Upper lobe of right lung (tissue), 1 donor: ENCODE measurements around the gene IBA57. TPM values are rescaled to one million over a fixed set of nuclear protein-coding genes. Genes with fewer than 3 reads are reported as not detected.
"Not testable (repeated sequence)": the region's sequence is repeated elsewhere in the genome, so short reads cannot be mapped to it uniquely, and the experiment has no call there.

Experiments used
- ATAC-seq: fragments of 200-7000 bp; cut with Tn5 transposase; one replicate; pipeline ENCODE4 v1.9.1; 2020; ENCODE audit warnings: mild to moderate bottlenecking, moderate library complexity
- DNase-seq: peaks from one replicate; pipeline ENCODE4 v3.0.0-alpha.2; 2020
- H3K27ac ChIP-seq: fragments of 200-600 bp; one replicate; pipeline ENCODE4 v1.8.0; 2022
- H3K27me3 ChIP-seq: fragments of 200-600 bp; one replicate; pipeline ENCODE4 v1.8.0; 2022; ENCODE audit warnings: mild to moderate bottlenecking
- H3K36me3 ChIP-seq: fragments of 200-600 bp; one replicate; pipeline ENCODE4 v1.8.0; 2022
- H3K4me1 ChIP-seq: fragments of 200-600 bp; one replicate; pipeline ENCODE4 v1.8.0; 2022
- H3K4me3 ChIP-seq: fragments of 200-600 bp; one replicate; pipeline ENCODE4 v1.8.0; 2022; ENCODE audit warnings: mild to moderate bottlenecking
- H3K9me3 ChIP-seq: fragments of 200-600 bp; one replicate; pipeline ENCODE4 v1.8.0; 2022
- CTCF ChIP-seq: fragments of 200-600 bp; IDR thresholded peaks from one replicate; pipeline ENCODE4 v1.8.0; 2022; ENCODE audit warnings: antibody characterized with exemption
- intact Hi-C: fragments of 100-400 bp; cut with DNase I; formaldehyde crosslinking; loops from one replicate; pipeline ENCODE4 v1.11.0; 2022
- total RNA-seq: library from RNA; stranded (reverse); fragmentation: NEBNext Ultra II Directional; extraction: Animal tissue kit (Norgen Biotek cat#: 25700); gene quantifications from one replicate; pipeline ENCODE4 v1.2.1, GENCODE V29; 2021
- donor health status: DM: no; HTN: yes; CAD: no; lungs with severe emphysema.

Gene IBA57
- total RNA-seq, 1 donor from 2014 or later, result 13.0 TPM

DNA sequence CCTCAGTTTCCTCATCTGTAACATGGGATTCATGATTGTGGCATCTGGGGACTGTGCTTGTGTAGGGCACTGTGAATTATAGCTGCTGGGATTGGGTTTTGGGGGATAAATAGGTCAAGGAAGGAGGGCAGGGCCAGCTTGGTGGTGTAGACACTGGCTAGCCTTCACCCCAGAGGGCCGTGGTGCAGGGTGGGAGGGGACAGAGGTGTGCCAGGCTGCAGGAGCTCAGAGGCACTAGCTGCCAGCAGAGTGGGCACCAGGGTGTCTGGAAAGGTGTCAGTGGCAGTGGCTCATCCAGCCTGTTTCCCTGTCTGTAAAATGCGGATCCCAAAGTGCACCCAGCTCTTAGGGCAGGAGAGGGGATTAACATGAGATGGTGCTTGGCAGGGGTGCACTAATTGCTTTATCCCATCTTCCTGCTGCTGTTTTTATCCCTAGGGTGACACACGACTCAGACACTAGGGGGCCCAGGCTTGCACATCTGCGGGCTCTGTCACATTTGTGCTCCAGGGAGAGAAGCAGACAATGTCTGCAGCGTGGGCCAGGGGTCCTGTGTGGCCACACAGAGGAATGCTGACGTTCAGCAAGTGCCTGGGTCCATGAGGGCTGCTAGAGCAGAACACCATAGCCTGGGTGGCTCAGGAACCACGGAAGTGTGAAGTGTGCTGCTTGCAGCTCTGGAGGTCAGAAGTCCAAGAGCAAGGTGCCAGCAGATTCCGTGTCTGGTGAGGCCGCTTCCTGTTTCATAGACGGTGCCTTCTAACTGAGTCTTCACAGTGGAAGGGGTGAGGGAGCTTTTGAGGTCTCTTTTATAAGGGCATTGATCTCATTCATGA, 61.6 kb downstream of the IBA57 start:
- no peak for ATAC-seq
- intact Hi-C loops, result no loop called here
- no peaks in the 10 kb centered on the region for H3K4me1 ChIP-seq
- no peaks in the 10 kb centered on the region for H3K9me3 ChIP-seq
- H3K27ac ChIP-seq, result no peak overlapping the region
- no peaks in the 10 kb centered on the region for H3K27me3 ChIP-seq
- TF ChIP-seq CTCF, result peak; percentile 13
- H3K36me3 ChIP-seq, result no peaks in the 10 kb centered on the region
- no peak for DNase-seq
- H3K4me3 ChIP-seq, result no peak overlapping the region

GRCh38 chr1:228228147-228228546, 62.5 kb downstream of the IBA57 start:
- DNase-seq, H3K9me3 ChIP-seq, H3K4me3 ChIP-seq, intact Hi-C loops, ATAC-seq, H3K4me1 ChIP-seq, H3K27me3 ChIP-seq, H3K36me3 ChIP-seq: not testable (repeated sequence)
- peak overlapping the region; percentile 30 for H3K27ac ChIP-seq

DNA sequence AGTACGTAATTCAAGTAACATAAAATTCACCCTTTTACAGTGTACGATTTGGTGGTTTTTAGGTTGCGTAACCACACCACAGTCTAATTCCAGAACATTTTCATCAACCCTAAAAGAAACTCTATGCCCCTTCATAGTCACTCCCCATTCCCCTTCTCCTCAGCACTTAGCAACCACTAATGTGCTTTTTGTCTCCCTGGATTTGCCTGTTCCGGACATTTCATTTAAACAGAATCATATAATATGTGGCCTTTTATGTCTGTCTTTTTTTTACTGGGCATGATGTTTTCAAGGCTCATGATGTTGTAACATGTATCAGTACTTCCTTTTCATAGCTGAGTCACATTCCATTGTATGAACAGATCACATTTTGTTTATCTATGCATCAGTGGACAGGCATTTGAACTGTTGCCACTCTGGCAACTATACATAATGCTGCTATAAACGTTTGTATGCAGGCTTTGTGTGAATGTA, 63.0 kb downstream of the IBA57 start:
- ATAC-seq, result no peak
- intact Hi-C loops, result no loop called here
- H3K27ac ChIP-seq, result peak overlapping the region; percentile 30

GRCh38 chr1:228231189-228231588, 65.6 kb downstream of the IBA57 start:
- no peaks in the 10 kb centered on the region for H3K4me1 ChIP-seq
- no peak for DNase-seq

More for the DNA sequence above, 63.0 kb downstream of the IBA57 start:
- H3K36me3 ChIP-seq, result no peaks in the 10 kb centered on the region
- no peaks in the 10 kb centered on the region for H3K9me3 ChIP-seq
- DNase-seq, result no peak
- H3K4me1 ChIP-seq, result no peaks in the 10 kb centered on the region
- no peak for TF ChIP-seq CTCF
- H3K4me3 ChIP-seq, result no peak overlapping the region
- no peaks in the 10 kb centered on the region for H3K27me3 ChIP-seq

More at GRCh38 chr1:228231189-228231588, 65.6 kb downstream of the IBA57 start:
- Histone ChIP-seq H3K36me3 (no peaks in the 10 kb centered on the region), H3K27ac (no peak overlapping the region), H3K4me3 (no peak overlapping the region), H3K9me3 (no peaks in the 10 kb centered on the region), H3K27me3 (no peaks in the 10 kb centered on the region)
- intact Hi-C loops, result no loop called here
- ATAC-seq, result no peak
- TF ChIP-seq CTCF, result no peak

Other genes starting within 250 kb of the IBA57 start
- 10.2 TPM for gene WNT9A, start 217.9 kb upstream of the IBA57 start, total RNA-seq
- 10.1 TPM for gene WNT3A, start 158.8 kb upstream of the IBA57 start, total RNA-seq
- gene ARF1, start 83.1 kb upstream of the IBA57 start, total RNA-seq, result 397 TPM
- 12.5 TPM for gene C1orf35, start 62.5 kb upstream of the IBA57 start, total RNA-seq
- gene MRPL55, start 56.5 kb upstream of the IBA57 start, total RNA-seq, result 39.9 TPM
- 203 TPM for gene GUK1, start 25.5 kb upstream of the IBA57 start, total RNA-seq
- 6.9 TPM for gene GJC2, start 15.9 kb upstream of the IBA57 start, total RNA-seq
- 39.4 TPM for gene OBSCN, start 42.2 kb downstream of the IBA57 start, total RNA-seq
- gene TRIM11, start 241.0 kb downstream of the IBA57 start, total RNA-seq, result 22.8 TPM